Stimulated activated memory B cell treated with anti-CD40 and anti-IgM and Interleukin-4, amounts not matched to agents 10 μg/mL and 1 μg/mL and 100 μg/mL, for 72 hours (primary cell): ENCODE measurements around the gene SLC6A8.

ENCODE experiments used
- ATAC-seq: fragments of 150-1000 bp; cut with Tn5 transposase; 2 replicates; pipeline ENCODE4 v1.10.0; 2021
- H3K27ac Mint-ChIP-seq: one replicate; pipeline ENCODE4 v1.8.0; 2022; ENCODE audit warnings: mild to moderate bottlenecking, mixed read lengths
- H3K27me3 Mint-ChIP-seq: one replicate; pipeline ENCODE4 v1.8.0; 2022; ENCODE audit warnings: mixed read lengths
- H3K36me3 Mint-ChIP-seq: one replicate; pipeline ENCODE4 v1.8.0; 2022; ENCODE audit warnings: mixed read lengths
- H3K4me1 Mint-ChIP-seq: one replicate; pipeline ENCODE4 v1.8.0; 2022; ENCODE audit warnings: mixed read lengths
- H3K4me3 Mint-ChIP-seq: one replicate; pipeline ENCODE4 v1.8.0; 2022; ENCODE audit warnings: mild to moderate bottlenecking, moderate library complexity, mixed read lengths
- H3K9me3 Mint-ChIP-seq: one replicate; pipeline ENCODE4 v1.8.0; 2022; ENCODE audit warnings: mixed read lengths

SLC6A8 gene

GRCh38 chrX:153687121-153688039, at the start of gene SLC6A8:
TSS of gene SLC6A8 (plus strand) at chrX:153687926. CDS start at chrX:153688575, 649 bp downstream.
- Mint-ChIP-seq H3K27ac (peak within 1 kb of the TSS; percentile 62), H3K4me1 (peaks cover 6% of the 10 kb centered on the region), H3K4me3 (peak within 1 kb of the TSS; percentile 90), H3K9me3 (no peaks in the 10 kb centered on the region), H3K27me3 (peaks cover 18% of the 10 kb centered on the region), H3K36me3 (no peaks in the 10 kb centered on the region)
- peak; percentile 27 for ATAC-seq

- no peak overlapping the region for H3K27ac Mint-ChIP-seq
- H3K9me3 Mint-ChIP-seq, result no peaks in the 10 kb centered on the region
- no peaks in the 10 kb centered on the region for H3K36me3 Mint-ChIP-seq
- H3K4me3 Mint-ChIP-seq, result no peak overlapping the region
- peaks cover 12% of the 10 kb centered on the region for H3K4me1 Mint-ChIP-seq
- H3K27me3 Mint-ChIP-seq, result peaks cover 48% of the 10 kb centered on the region
- ATAC-seq, result no peak
These were observed 49.7 kb upstream of the SLC6A8 start for GRCh38 chrX:153638041-153638371.

- no peaks in the 10 kb centered on the region for H3K36me3 Mint-ChIP-seq
- no peak for ATAC-seq
- no peaks in the 10 kb centered on the region for H3K9me3 Mint-ChIP-seq
- no peak overlapping the region for H3K27ac Mint-ChIP-seq
- H3K4me1 Mint-ChIP-seq, result peaks cover 13% of the 10 kb centered on the region
- H3K27me3 Mint-ChIP-seq, result peaks cover 53% of the 10 kb centered on the region
- no peak overlapping the region for H3K4me3 Mint-ChIP-seq
These were observed 49.1 kb upstream of the SLC6A8 start for GRCh38 chrX:153638436-153639176.

GRCh38 chrX:153639177-153640044, 48.3 kb upstream of the SLC6A8 start:
- Mint-ChIP-seq H3K4me3 (no peak overlapping the region), H3K36me3 (no peaks in the 10 kb centered on the region), H3K27me3 (peaks cover 48% of the 10 kb centered on the region), H3K4me1 (peaks cover 13% of the 10 kb centered on the region), H3K27ac (no peak overlapping the region), H3K9me3 (no peaks in the 10 kb centered on the region)
- no peak for ATAC-seq

GRCh38 chrX:153640045-153640686, 47.6 kb upstream of the SLC6A8 start:
- Mint-ChIP-seq H3K36me3 (no peaks in the 10 kb centered on the region), H3K4me3 (no peak overlapping the region), H3K4me1 (peaks cover 13% of the 10 kb centered on the region), H3K27me3 (peaks cover 48% of the 10 kb centered on the region), H3K27ac (no peak overlapping the region), H3K9me3 (no peaks in the 10 kb centered on the region)
- ATAC-seq, result no peak

- no peak for ATAC-seq
- Mint-ChIP-seq H3K36me3 (no peaks in the 10 kb centered on the region), H3K9me3 (no peaks in the 10 kb centered on the region), H3K4me3 (no peak overlapping the region), H3K27ac (no peak overlapping the region), H3K4me1 (peaks cover 13% of the 10 kb centered on the region), H3K27me3 (peaks cover 48% of the 10 kb centered on the region)
These were observed 46.8 kb upstream of the SLC6A8 start for GRCh38 chrX:153640736-153641575.

GRCh38 chrX:153641627-153642026, 46.1 kb upstream of the SLC6A8 start:
- peak overlapping the region; percentile 2 for H3K4me3 Mint-ChIP-seq
- H3K4me1 Mint-ChIP-seq, result peaks cover 17% of the 10 kb centered on the region
- no peak for ATAC-seq
- no peaks in the 10 kb centered on the region for H3K9me3 Mint-ChIP-seq
- H3K27ac Mint-ChIP-seq, result no peak overlapping the region
- peaks cover 54% of the 10 kb centered on the region for H3K27me3 Mint-ChIP-seq
- no peaks in the 10 kb centered on the region for H3K36me3 Mint-ChIP-seq

GRCh38 chrX:153642051-153642654, 45.6 kb upstream of the SLC6A8 start:
- peaks cover 17% of the 10 kb centered on the region for H3K4me1 Mint-ChIP-seq
- no peaks in the 10 kb centered on the region for H3K36me3 Mint-ChIP-seq
- H3K27ac Mint-ChIP-seq, result no peak overlapping the region
- no peak for ATAC-seq
- H3K4me3 Mint-ChIP-seq, result peak overlapping the region; percentile 2
- H3K27me3 Mint-ChIP-seq, result peaks cover 54% of the 10 kb centered on the region
- no peaks in the 10 kb centered on the region for H3K9me3 Mint-ChIP-seq

GRCh38 chrX:153642655-153643430, 44.9 kb upstream of the SLC6A8 start:
- H3K4me3 Mint-ChIP-seq, result peak overlapping the region; percentile 66
- H3K36me3 Mint-ChIP-seq, result no peaks in the 10 kb centered on the region
- ATAC-seq, result no peak
- no peak overlapping the region for H3K27ac Mint-ChIP-seq
- peaks cover 17% of the 10 kb centered on the region for H3K4me1 Mint-ChIP-seq
- H3K9me3 Mint-ChIP-seq, result no peaks in the 10 kb centered on the region
- peaks cover 47% of the 10 kb centered on the region for H3K27me3 Mint-ChIP-seq

- Mint-ChIP-seq H3K9me3 (no peaks in the 10 kb centered on the region), H3K36me3 (no peaks in the 10 kb centered on the region), H3K4me1 (peaks cover 17% of the 10 kb centered on the region), H3K27ac (no peak overlapping the region), H3K4me3 (no peak overlapping the region), H3K27me3 (peaks cover 46% of the 10 kb centered on the region)
- ATAC-seq, result no peak
These were observed 44.0 kb upstream of the SLC6A8 start for GRCh38 chrX:153643431-153644351.

- H3K27ac Mint-ChIP-seq, result no peak overlapping the region
- no peaks in the 10 kb centered on the region for H3K36me3 Mint-ChIP-seq
- H3K4me3 Mint-ChIP-seq, result peak overlapping the region; percentile 38
- H3K9me3 Mint-ChIP-seq, result no peaks in the 10 kb centered on the region
- H3K27me3 Mint-ChIP-seq, result peaks cover 46% of the 10 kb centered on the region
- H3K4me1 Mint-ChIP-seq, result peaks cover 17% of the 10 kb centered on the region
- ATAC-seq, result no peak
These were observed 43.2 kb upstream of the SLC6A8 start for GRCh38 chrX:153644356-153645125.

GRCh38 chrX:153645151-153645550, 42.6 kb upstream of the SLC6A8 start:
- H3K9me3 Mint-ChIP-seq, result no peaks in the 10 kb centered on the region
- no peak overlapping the region for H3K27ac Mint-ChIP-seq
- H3K4me1 Mint-ChIP-seq, result peaks cover 17% of the 10 kb centered on the region
- no peaks in the 10 kb centered on the region for H3K36me3 Mint-ChIP-seq
- ATAC-seq, result no peak
- no peak overlapping the region for H3K4me3 Mint-ChIP-seq
- H3K27me3 Mint-ChIP-seq, result peaks cover 46% of the 10 kb centered on the region
